SJSA1 (cell line): ENCODE results near the gene ASB2. TPM values are rescaled to one million over a fixed set of nuclear protein-coding genes. Genes with fewer than 3 reads are reported as not detected.

Experiments
- DNase-seq, 2 experiments: peaks; one replicate each; pipeline ENCODE4 v3.0.0-alpha.2; 2015 to 2020; ENCODE audit warnings: low spot score in 2 of 2, low read depth in 1 of 2
- H3K27ac ChIP-seq: fragments of 250-450 bp; sonication (Bioruptor Pico); 2 replicates; pipeline ENCODE4 v1.5.1; 2020; ENCODE audit warnings: mild to moderate bottlenecking, moderate library complexity
- H3K27me3 ChIP-seq: fragments of 250-450 bp; sonication (Bioruptor Pico); replicated peaks from 2 replicates; pipeline ENCODE4 v1.5.1; 2020; ENCODE audit warnings: mild to moderate bottlenecking, moderate library complexity
- H3K36me3 ChIP-seq: fragments of 250-450 bp; sonication (Bioruptor Pico); 2 replicates; pipeline ENCODE4 v1.5.1; 2020; ENCODE audit warnings: mild to moderate bottlenecking
- H3K4me1 ChIP-seq: fragments of 250-450 bp; sonication (Bioruptor Pico); replicated peaks from 2 replicates; pipeline ENCODE4 v1.6.1; 2021; ENCODE audit warnings: mild to moderate bottlenecking
- H3K4me3 ChIP-seq: fragments of 250-450 bp; sonication (Bioruptor Pico); 2 replicates; pipeline ENCODE4 v1.5.1; 2020; ENCODE audit warnings: mild to moderate bottlenecking
- H3K9me3 ChIP-seq: fragments of 250-450 bp; sonication (Bioruptor Pico); replicated peaks from 2 replicates; pipeline ENCODE4 v1.5.1; 2020; ENCODE audit warnings: mild to moderate bottlenecking
- total RNA-seq: library from RNA; depleted of rRNA; stranded (reverse); fragments of >200 nt; shearing (Covaris generic); gene quantifications from 2 replicates; pipeline ENCODE4 v1.2.3, GENCODE V29; 2014

Gene ASB2
- total RNA-seq, 1 experiment from 2014 or later = 14.9 TPM

- Histone ChIP-seq H3K4me3 (no peak overlapping the region), H3K27me3 (no peaks in the 10 kb centered on the region), H3K27ac (peak overlapping the region; percentile 87), H3K9me3 (no peaks in the 10 kb centered on the region), H3K4me1 (peaks cover 38% of the 10 kb centered on the region), H3K36me3 (peaks cover 4% of the 10 kb centered on the region; the same call in 1 of the 2 replicates)
- no peak for DNase-seq
These were observed 17.7 kb downstream of the ASB2 start for GRCh38 chr14:93958567-93959238.

- DNase-seq = no peak
- Histone ChIP-seq H3K36me3 (no peaks in the 10 kb centered on the region; the same call in 1 of the 2 replicates), H3K4me3 (no peak overlapping the region), H3K27me3 (no peaks in the 10 kb centered on the region), H3K9me3 (no peaks in the 10 kb centered on the region), H3K4me1 (peaks cover 34% of the 10 kb centered on the region), H3K27ac (no peak overlapping the region)
These were observed 18.4 kb downstream of the ASB2 start for GRCh38 chr14:93957751-93958566.

GRCh38 chr14:93957333-93957710, 19.0 kb downstream of the ASB2 start:
- no peaks in the 10 kb centered on the region for H3K27me3 ChIP-seq
- peaks cover 30% of the 10 kb centered on the region for H3K4me1 ChIP-seq

DNA sequence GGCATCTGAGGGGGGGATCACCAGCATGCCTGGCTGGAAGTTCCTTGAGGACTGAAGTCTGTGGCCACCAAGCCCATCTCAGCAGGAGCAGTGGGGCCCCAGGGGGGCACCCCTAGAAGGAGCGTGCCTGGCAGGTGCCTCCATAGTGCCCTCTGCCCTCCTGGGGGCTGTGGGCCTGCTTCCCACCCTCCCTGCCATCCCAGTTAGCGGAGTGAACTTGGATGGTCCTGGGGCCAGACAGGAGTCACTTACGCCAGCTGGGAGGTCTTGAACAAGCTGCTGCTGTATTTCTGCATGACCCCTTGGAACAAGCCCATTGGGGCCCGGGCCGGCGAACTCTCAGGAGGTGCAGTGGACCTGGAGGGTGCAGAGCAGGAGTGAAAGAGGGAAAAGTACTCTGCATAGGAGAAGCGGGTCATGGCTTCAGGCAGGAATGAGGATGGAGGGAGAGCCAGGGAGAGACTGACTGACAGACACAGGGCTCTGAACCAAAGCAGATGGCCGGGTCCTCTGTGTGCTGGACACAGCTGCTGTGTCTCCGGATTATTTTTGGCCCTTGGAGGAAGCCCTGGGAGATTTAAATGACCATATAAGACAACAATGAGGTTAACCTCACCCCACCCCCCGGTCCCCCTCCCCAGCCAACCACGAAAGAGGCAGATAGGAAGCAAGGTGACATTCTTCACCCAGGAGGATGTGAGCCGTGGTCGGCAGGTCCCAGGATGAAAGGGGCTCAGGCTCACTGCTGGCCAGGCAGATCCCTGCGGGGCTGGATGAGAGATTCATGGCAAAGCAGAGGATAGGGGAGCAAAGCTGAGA, 19.6 kb downstream of the ASB2 start:
- H3K9me3 ChIP-seq = no peaks in the 10 kb centered on the region
- peaks cover 30% of the 10 kb centered on the region for H3K4me1 ChIP-seq
- no peaks in the 10 kb centered on the region for H3K27me3 ChIP-seq
- H3K27ac ChIP-seq = no peak overlapping the region
- no peaks in the 10 kb centered on the region; the same call in 1 of the 2 replicates for H3K36me3 ChIP-seq
- no peak for DNase-seq
- no peak overlapping the region for H3K4me3 ChIP-seq

More at GRCh38 chr14:93957333-93957710, 19.0 kb downstream of the ASB2 start:
- Histone ChIP-seq H3K36me3 (no peaks in the 10 kb centered on the region; the same call in 1 of the 2 replicates), H3K9me3 (no peaks in the 10 kb centered on the region), H3K27ac (no peak overlapping the region), H3K4me3 (no peak overlapping the region)
- no peak for DNase-seq

DNA sequence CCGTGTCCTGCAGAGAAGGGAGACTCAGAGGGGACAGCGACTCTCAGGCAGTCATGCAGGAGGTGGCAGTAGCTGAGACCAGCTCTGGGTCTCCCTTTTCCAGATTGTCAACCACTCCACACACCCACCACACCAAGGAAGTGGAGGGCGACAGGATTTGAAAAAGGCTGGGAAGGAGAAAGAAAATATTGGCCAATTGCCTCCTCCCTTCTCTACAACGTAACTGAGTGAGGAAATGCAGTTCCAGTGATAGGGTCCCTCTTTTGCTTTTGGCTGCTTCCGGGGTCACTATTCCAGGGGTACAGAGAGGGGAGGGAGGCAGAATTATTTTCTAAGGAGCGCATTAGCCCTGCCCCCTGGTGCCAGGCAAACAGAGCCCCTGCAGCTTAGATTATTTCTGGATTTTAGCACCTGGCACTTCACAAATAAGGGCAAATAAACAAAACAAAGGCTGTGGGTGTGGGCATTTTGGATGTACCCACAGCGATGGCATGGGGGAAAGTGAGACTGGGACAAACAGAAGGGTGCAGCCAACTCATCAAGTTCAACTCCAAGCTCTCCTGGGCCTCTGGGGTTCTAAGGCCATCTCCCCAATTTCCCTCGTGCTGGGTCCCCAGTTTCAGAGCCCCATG, 20.4 kb downstream of the ASB2 start:
- no peaks in the 10 kb centered on the region for H3K9me3 ChIP-seq
- no peak for DNase-seq
- no peaks in the 10 kb centered on the region for H3K27me3 ChIP-seq
- H3K4me3 ChIP-seq = no peak overlapping the region
- no peak overlapping the region for H3K27ac ChIP-seq
- peaks cover 30% of the 10 kb centered on the region for H3K4me1 ChIP-seq
- H3K36me3 ChIP-seq = no peaks in the 10 kb centered on the region; the same call in 1 of the 2 replicates

DNA sequence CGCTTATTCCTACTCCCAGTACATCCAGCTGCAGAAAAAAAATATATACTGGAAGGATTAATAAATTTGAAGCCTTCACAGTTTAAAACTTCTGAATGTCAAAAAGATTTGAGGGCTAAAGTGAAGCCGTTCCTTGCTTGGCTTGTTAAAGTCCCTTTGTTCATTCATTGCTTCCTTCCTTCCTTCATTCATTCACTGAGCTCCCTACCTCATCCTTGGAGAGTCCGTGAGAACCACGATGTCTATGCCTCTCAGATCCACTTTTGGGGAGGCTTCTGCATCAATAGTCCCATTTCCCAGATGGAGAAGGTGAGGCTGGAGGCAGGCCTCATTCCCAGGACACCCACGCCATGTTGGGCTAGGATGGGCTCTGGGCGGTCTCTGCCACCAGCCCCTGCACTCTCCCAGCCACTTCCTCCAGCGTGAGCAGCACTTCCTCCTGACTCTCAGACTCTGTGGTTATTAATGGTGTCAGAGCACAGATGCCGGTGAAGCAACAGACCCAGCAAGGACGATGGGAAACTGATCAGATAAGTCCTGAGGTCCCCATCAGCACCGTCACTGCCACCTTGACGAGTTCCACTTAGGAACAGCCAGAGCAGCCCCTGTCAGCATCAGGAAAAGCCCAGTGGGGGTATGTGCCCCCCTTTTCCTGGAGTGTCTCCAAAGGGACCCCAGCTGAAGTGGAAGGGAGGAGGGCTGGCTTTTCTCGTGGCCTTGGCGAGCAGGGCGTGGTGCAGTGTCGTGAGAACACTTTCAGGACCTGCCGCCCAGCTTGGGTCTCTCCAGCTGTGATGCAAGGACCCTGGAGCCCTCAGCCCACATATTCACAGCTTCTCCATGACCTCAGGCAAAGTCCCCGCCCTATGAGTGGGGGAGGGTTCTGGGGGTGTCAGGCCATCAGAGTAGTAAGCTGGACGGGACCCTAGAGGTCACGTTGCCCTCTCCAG, 21.2 kb downstream of the ASB2 start:
- H3K4me3 ChIP-seq = no peak overlapping the region
- no peaks in the 10 kb centered on the region; the same call in 1 of the 2 replicates for H3K36me3 ChIP-seq
- no peak overlapping the region for H3K27ac ChIP-seq
- H3K4me1 ChIP-seq = peaks cover 26% of the 10 kb centered on the region
- no peak for DNase-seq
- H3K27me3 ChIP-seq = no peaks in the 10 kb centered on the region
- no peaks in the 10 kb centered on the region for H3K9me3 ChIP-seq

DNA sequence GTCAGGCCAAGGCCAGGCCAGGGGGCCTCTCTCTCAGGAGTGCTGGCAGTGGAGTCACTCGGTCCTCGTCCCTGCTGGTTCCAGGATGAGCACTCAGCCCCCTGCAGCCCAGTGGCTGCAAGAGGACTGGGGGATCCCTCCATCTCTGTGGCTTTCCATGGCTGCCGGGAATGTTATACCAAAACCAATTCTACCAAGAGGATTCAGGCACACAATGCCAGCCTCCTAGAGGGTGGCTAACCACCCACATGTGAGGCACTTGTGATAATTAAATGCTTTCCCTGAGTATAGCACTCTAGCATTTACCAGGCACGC, 21.9 kb downstream of the ASB2 start:
- DNase-seq = no peak
- Histone ChIP-seq H3K4me1 (peaks cover 19% of the 10 kb centered on the region), H3K27me3 (no peaks in the 10 kb centered on the region), H3K4me3 (no peak overlapping the region), H3K36me3 (no peaks in the 10 kb centered on the region; the same call in 1 of the 2 replicates), H3K9me3 (no peaks in the 10 kb centered on the region), H3K27ac (no peak overlapping the region)

- H3K27ac ChIP-seq = no peak overlapping the region
- peaks cover 13% of the 10 kb centered on the region for H3K4me1 ChIP-seq
- H3K36me3 ChIP-seq = no peaks in the 10 kb centered on the region; the same call in 1 of the 2 replicates
- H3K9me3 ChIP-seq = no peaks in the 10 kb centered on the region
- H3K4me3 ChIP-seq = no peak overlapping the region
- H3K27me3 ChIP-seq = no peaks in the 10 kb centered on the region
- DNase-seq = no peak
These were observed 22.4 kb downstream of the ASB2 start for GRCh38 chr14:93953739-93954515.

DNA sequence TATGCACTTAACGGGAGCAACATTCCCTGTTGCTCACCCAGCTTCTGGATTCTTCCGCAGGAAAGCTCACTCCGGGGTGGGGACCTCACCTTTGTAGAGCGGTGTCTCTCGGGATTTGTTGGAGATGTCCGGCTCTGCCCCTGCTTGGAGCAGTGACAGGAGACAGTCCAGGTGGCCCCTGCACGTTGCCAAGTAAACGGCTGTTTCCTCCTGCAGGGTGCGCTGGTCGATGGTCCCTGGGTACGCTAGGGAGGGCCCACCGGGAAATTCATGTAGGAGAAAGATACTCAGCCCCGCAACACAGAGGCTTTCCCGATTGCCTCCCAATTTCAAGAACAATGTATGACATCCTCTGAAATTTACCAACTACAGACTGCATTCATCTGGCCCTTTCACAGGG, 23.1 kb downstream of the ASB2 start:
- DNase-seq = no peak
- no peak overlapping the region for H3K4me3 ChIP-seq
- H3K4me1 ChIP-seq = peaks cover 7% of the 10 kb centered on the region
- no peaks in the 10 kb centered on the region for H3K27me3 ChIP-seq
- no peaks in the 10 kb centered on the region; the same call in 1 of the 2 replicates for H3K36me3 ChIP-seq
- H3K27ac ChIP-seq = no peak overlapping the region
- no peaks in the 10 kb centered on the region for H3K9me3 ChIP-seq

DNA sequence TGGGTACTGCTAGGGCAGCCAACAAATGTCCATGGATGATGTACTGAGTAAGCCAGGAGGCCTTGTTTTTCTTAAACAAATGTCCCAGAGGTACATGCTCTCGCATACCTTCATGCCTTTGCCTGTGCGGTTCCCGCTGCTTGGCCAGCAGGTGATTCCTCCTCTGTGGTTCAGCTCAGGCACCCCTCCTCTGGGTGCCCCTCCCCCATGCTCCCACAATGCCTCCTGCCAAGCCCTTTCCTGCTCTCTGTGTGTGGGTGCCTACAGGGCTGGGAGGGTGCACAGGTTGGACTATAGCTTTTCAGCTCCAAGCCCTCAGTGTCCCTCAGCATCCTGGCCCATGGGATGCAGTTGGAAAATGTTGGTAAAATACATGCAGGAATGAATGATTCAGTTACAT, 23.5 kb downstream of the ASB2 start:
- H3K27me3 ChIP-seq = no peaks in the 10 kb centered on the region
- H3K4me3 ChIP-seq = no peak overlapping the region
- no peaks in the 10 kb centered on the region for H3K9me3 ChIP-seq
- DNase-seq = no peak
- peaks cover 2% of the 10 kb centered on the region for H3K4me1 ChIP-seq
- H3K27ac ChIP-seq = no peak overlapping the region
- no peaks in the 10 kb centered on the region; the same call in 1 of the 2 replicates for H3K36me3 ChIP-seq

DNA sequence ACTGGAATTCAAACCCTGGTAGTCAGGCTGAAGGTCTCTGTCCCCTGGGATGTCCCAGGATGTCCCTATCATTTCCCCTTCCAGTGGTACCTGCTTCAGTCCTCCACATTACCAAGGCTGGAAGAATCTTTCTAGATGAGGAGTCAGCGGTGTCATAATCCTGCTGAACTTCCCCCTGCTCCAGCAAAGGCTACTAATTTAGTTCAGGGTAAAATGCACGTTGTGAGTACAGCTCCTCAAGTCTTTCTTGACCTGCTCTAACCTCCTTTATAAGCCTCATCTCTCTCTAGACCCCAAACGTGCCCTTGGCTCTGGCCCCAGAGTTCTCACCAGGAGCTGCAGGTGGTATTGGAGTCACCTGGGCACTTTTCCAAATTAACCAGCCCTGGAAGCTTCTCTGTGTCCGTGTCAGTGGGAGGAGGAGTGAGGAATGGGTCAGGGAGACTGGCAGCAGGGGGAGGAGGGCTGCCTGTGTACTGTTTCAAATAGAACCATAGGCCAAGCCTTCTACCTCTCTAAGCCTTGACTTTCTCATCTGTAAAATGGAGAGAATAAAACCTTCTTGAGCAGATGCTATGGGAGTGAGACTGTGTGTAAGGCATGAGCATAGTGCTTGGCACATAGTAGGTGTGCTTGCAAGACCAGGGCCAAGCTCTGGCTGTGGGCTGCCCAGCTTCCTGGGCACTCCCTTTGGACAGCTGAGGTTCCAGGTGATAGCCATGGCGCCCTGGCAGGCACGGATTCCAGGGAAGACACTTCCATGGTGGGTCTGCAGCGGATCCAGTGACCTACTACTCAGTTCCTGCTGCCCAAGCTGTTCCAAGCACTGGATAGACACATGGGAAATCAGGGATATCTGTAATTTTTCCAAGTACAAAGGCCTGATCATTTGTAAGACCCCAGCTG, 24.5 kb downstream of the ASB2 start:
- no peaks in the 10 kb centered on the region for H3K9me3 ChIP-seq
- H3K4me3 ChIP-seq = no peak overlapping the region
- no peak overlapping the region for H3K27ac ChIP-seq
- H3K27me3 ChIP-seq = no peaks in the 10 kb centered on the region
- H3K36me3 ChIP-seq = peaks cover 5% of the 10 kb centered on the region; the same call in 1 of the 2 replicates
- H3K4me1 ChIP-seq = no peaks in the 10 kb centered on the region
- DNase-seq = no peak
